Fibroblast of pulmonary artery (primary cell): ENCODE results near the gene MRPS21.
A peak's percentile ranks its signal among the peaks of the same experiment; 100 is the strongest.

Experiments
- DNase-seq: peaks from one replicate; pipeline ENCODE4 v3.0.0-alpha.2; 2010; ENCODE audit warnings: low read depth
- H3K4me3 ChIP-seq: replicated peaks from 2 replicates; pipeline ENCODE4 v1.5.1; 2011; ENCODE audit warnings: low read depth, mild to moderate bottlenecking, control low read depth, low read length, moderate library complexity
- CTCF ChIP-seq: IDR thresholded peaks from 2 replicates; pipeline ENCODE4 v1.5.1; 2011; ENCODE audit warnings: mild to moderate bottlenecking, control low read depth, low read length, inconsistent platforms; ENCODE audit errors: missing control alignments

MRPS21 gene

DNA sequence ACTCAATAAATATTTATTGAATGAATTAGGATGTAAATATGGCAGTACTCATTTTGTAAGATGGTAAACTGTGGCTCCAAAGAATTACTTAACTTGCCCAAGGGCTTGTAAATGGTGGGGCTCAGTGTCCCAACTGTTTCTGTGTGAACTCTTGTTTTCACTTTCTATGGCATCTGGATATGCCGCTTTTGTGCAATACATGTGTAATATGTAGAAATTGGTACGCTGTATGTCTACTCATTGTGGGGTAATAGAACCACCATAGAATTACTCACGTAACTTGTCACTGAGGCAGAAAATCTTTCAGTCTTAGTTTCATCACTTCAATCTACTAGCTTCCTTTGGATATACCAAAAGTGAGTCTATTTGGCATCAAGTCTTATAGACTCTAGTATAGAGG, 28.6 kb downstream of the MRPS21 start:
- peak overlapping the region; percentile 80 for H3K4me3 ChIP-seq
- no peak for TF ChIP-seq CTCF
- peak; percentile 17 for DNase-seq

GRCh38 chr1:150332651-150333290, 39.1 kb downstream of the MRPS21 start:
- H3K4me3 ChIP-seq = no peak overlapping the region
- no peak for DNase-seq
- no peak for TF ChIP-seq CTCF

DNA sequence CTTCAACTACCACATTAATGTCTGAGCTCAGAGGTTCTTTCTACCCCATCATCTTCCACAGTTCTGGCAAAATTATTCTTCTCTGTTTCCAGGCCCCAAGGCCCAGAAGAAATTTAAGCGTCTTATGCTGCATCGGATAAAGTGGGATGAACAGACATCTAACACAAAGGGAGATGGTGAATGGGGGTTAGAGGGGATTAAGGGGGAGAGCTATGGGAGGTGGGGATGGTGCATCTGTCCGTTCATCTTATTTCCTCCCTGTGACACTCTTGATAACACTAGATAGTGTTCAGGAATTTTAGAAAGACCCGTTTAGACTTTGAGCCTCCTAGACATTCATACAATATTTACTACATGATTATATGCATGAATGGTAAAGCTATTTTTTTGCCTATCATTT, 52.7 kb downstream of the MRPS21 start:
- no peak for TF ChIP-seq CTCF
- H3K4me3 ChIP-seq = no peak overlapping the region
- DNase-seq = no peak

DNA sequence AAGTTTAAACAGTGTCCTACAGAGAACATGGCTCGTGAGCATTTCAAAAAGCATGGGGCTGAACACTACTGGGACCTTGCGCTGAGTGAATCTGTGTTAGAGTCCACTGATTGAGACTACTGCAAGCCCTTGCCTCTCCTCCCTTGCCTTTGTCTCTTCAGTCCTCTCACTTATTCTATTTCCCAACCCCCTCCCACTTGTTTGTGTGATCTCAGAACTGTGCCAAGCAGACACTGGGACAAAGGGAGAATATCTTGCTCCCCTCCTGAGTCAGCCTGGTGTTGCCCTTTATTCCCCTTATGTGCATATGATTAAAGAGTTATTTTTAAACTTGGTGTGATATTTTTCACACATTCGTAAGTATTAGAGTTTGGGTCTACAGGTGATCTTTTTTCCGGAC, 59.2 kb downstream of the MRPS21 start:
- no peak for TF ChIP-seq CTCF
- H3K4me3 ChIP-seq = no peak overlapping the region
- DNase-seq = no peak
